Suprapubic skin (tissue), 4 donors: ENCODE results near the gene RNF130. TPM values are rescaled to one million over a fixed set of nuclear protein-coding genes. Genes with fewer than 3 reads are reported as not detected.

Source experiments
- DNase-seq, 2 donors: peaks; one replicate each; pipeline ENCODE4 v3.0.0-alpha.2; 2019; ENCODE audit warnings: low spot score in 2 of 2
- H3K27ac ChIP-seq: fragments of 200-600 bp; sonication (generic); one replicate; pipeline ENCODE4 v1.5.1; 2019
- H3K27me3 ChIP-seq: fragments of 200-600 bp; sonication (generic); one replicate; pipeline ENCODE4 v1.5.1; 2019
- H3K36me3 ChIP-seq: fragments of 200-600 bp; sonication (generic); one replicate; pipeline ENCODE4 v1.5.1; 2019
- H3K4me1 ChIP-seq: fragments of 200-600 bp; sonication (generic); one replicate; pipeline ENCODE4 v1.5.1; 2019
- H3K4me3 ChIP-seq: fragments of 200-600 bp; sonication (generic); one replicate; pipeline ENCODE4 v1.5.1; 2019; ENCODE audit warnings: mild to moderate bottlenecking
- H3K9me3 ChIP-seq: fragments of 200-600 bp; sonication (generic); one replicate; pipeline ENCODE4 v1.5.1; 2019
- EP300 ChIP-seq: sonication (generic); formaldehyde crosslinking; IDR thresholded peaks from one replicate; pipeline ENCODE4 v1.6.1; 2017; ENCODE audit warnings: antibody characterized with exemption
- POLR2A ChIP-seq, 2 donors: fragments of 450-650 bp; IDR thresholded peaks; one replicate each; pipeline ENCODE4 v1.6.1; 2017; ENCODE audit warnings: antibody characterized with exemption in 2 of 2, mild to moderate bottlenecking in 2 of 2, moderate library complexity in 2 of 2
- POLR2AphosphoS5 ChIP-seq, 3 donors: sonication (generic); formaldehyde crosslinking; IDR thresholded peaks; one replicate each; pipeline ENCODE4 v1.6.1; 2017; ENCODE audit warnings: antibody characterized with exemption in 3 of 3
- WGBS: methylation state at CpG from one replicate; pipeline ENCODE4 v1.1.5; 2018; 5-methylcytosine and 5-hydroxymethylcytosine counted together
- total RNA-seq, 4 donors: library from RNA; depleted of rRNA; stranded (reverse); fragments of >200 nt; gene quantifications; one replicate each; pipeline ENCODE4 v1.1.0, GENCODE V29; 2016
- TF ChIP-seq, protein P1 (sequence below), 2 donors: fragments of 200-600 bp in 1 of 2; fragments of 450-650 bp in 1 of 2; sonication (generic) in 1 of 2; IDR thresholded peaks; one replicate each; pipeline ENCODE4 v1.5.1; 2016 to 2019; ENCODE audit warnings: antibody characterized with exemption in 2 of 2, mild to moderate bottlenecking in 1 of 2, moderate library complexity in 1 of 2

The RNF130 gene
- total RNA-seq, 4 donors from 2014 or later = 24.8 to 37.2 (median 29.8) TPM

DNA sequence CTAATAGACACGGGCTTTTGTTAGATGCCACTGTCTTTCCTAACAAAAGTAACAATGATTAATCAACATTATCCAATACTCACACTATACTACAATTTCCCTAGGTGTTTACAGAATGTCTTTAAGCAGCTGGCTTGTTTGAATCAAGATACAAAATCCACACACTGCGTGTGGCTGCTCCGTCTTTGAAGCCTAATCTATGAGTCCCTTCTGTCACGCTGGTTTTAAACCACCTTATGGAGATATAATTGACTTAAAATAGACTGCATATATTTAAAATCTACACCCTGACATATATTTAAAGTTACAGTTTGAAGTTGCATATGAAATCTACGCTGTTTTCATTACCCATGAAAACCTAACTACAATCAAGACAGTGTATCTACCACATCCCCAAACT, 89.9 kb downstream of the RNF130 start:
- 79% methylated on average over 5 of the region's 5 CpGs for WGBS
- Histone ChIP-seq H3K27ac (no peak overlapping the region), H3K4me1 (no peaks in the 10 kb centered on the region), H3K9me3 (no peaks in the 10 kb centered on the region), H3K36me3 (peaks cover 19% of the 10 kb centered on the region), H3K27me3 (no peaks in the 10 kb centered on the region), H3K4me3 (no peak overlapping the region)
- DNase-seq = no peak
- TF ChIP-seq, protein P1, sequence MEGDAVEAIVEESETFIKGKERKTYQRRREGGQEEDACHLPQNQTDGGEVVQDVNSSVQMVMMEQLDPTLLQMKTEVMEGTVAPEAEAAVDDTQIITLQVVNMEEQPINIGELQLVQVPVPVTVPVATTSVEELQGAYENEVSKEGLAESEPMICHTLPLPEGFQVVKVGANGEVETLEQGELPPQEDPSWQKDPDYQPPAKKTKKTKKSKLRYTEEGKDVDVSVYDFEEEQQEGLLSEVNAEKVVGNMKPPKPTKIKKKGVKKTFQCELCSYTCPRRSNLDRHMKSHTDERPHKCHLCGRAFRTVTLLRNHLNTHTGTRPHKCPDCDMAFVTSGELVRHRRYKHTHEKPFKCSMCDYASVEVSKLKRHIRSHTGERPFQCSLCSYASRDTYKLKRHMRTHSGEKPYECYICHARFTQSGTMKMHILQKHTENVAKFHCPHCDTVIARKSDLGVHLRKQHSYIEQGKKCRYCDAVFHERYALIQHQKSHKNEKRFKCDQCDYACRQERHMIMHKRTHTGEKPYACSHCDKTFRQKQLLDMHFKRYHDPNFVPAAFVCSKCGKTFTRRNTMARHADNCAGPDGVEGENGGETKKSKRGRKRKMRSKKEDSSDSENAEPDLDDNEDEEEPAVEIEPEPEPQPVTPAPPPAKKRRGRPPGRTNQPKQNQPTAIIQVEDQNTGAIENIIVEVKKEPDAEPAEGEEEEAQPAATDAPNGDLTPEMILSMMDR (IDR thresholded peaks at IDR 0.05) = no peak
- TF ChIP-seq POLR2A (IDR thresholded peaks at IDR 0.05) = no peak
- TF ChIP-seq EP300 = no peak
- TF ChIP-seq POLR2AphosphoS5 (IDR thresholded peaks at IDR 0.05) = no peak

DNA sequence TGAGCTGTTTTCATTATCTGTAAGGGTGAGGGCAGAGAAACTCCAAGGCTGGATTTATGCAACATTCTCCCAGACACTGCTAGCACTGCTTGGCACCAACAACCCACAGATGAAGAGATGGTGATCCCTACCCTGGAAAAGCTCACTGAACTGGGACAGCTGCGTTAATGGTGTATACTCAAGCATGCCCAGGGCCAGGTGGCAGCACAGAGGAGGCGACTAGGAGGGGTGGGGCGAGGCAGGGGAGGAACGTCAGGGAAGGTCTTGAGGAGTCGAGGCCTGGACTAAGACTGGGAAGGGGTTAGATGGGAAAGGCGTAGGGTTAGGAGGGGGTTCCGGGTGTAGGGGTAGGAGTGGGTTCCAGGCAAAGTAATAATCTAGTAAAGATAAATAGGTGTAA, 90.8 kb downstream of the RNF130 start:
- peaks cover 25% of the 10 kb centered on the region for H3K36me3 ChIP-seq
- H3K27me3 ChIP-seq = no peaks in the 10 kb centered on the region
- no peaks in the 10 kb centered on the region for H3K4me1 ChIP-seq
- no peak overlapping the region for H3K27ac ChIP-seq
- no peak for DNase-seq
- WGBS = 92% methylated on average over 7 of the region's 7 CpGs
- H3K4me3 ChIP-seq = no peak overlapping the region
- no peak for TF ChIP-seq POLR2AphosphoS5 (IDR thresholded peaks at IDR 0.05)
- TF ChIP-seq EP300 = no peak
- H3K9me3 ChIP-seq = no peaks in the 10 kb centered on the region

DNA sequence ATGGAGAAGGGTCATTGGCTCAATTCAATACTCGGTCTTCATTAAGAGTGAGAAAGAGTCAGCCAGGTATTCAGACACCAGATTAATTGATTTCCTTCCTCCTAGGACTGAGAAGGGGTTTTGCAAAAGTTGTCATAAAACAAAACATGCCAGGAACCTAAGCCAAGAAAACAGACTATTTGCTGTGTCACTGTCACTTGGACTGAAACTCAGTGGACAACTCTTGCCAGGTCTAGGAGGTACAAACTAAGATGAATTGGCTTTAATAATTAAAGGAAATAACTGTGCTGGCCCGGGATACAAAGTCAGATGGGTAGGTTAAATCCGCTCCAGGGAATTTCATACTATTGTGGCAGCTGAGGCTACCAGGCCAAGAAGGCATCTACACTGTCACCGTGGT, 92.8 kb downstream of the RNF130 start:
- Histone ChIP-seq H3K4me1 (no peaks in the 10 kb centered on the region), H3K27ac (no peak overlapping the region), H3K27me3 (no peaks in the 10 kb centered on the region), H3K36me3 (peaks cover 44% of the 10 kb centered on the region), H3K4me3 (no peak overlapping the region), H3K9me3 (no peaks in the 10 kb centered on the region)
- TF ChIP-seq POLR2AphosphoS5 (IDR thresholded peaks at IDR 0.05) (no peak), POLR2A (IDR thresholded peaks at IDR 0.05) (no peak), EP300 (no peak)
- TF ChIP-seq, protein P1 (IDR thresholded peaks at IDR 0.05) = no peak
- no peak for DNase-seq
- WGBS = 78% methylated on average over 4 of the region's 4 CpGs

DNA sequence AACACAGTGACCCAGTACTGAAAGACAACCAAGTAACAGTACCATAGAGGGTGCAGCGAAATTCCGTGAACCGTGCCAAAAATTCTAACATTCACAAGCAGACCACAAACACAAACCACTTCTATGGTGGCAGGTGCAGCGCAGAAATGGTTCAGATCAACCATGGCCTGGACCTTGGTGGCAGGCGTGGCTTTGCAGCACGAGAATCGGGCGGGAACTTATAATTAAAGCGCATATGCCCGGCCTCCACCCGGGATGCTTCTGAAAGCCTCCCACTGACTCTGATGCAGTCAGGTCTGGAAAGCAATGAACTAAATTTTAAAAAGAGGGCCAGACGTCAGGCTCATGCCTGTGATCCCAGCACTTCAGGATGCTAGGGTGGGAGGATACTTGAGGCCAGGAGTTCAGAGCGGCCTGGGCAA, 95.8 kb downstream of the RNF130 start:
- Histone ChIP-seq H3K4me1 (no peaks in the 10 kb centered on the region), H3K27ac (no peak overlapping the region), H3K4me3 (no peak overlapping the region), H3K9me3 (no peaks in the 10 kb centered on the region), H3K36me3 (peaks cover 44% of the 10 kb centered on the region), H3K27me3 (no peaks in the 10 kb centered on the region)
- DNase-seq = no peak
- WGBS = 86% methylated on average over 13 of the region's 13 CpGs
- TF ChIP-seq POLR2A (IDR thresholded peaks at IDR 0.05) (no peak), POLR2AphosphoS5 (IDR thresholded peaks at IDR 0.05) (no peak), EP300 (no peak)
- TF ChIP-seq, protein P1 (IDR thresholded peaks at IDR 0.05) = no peak

DNA sequence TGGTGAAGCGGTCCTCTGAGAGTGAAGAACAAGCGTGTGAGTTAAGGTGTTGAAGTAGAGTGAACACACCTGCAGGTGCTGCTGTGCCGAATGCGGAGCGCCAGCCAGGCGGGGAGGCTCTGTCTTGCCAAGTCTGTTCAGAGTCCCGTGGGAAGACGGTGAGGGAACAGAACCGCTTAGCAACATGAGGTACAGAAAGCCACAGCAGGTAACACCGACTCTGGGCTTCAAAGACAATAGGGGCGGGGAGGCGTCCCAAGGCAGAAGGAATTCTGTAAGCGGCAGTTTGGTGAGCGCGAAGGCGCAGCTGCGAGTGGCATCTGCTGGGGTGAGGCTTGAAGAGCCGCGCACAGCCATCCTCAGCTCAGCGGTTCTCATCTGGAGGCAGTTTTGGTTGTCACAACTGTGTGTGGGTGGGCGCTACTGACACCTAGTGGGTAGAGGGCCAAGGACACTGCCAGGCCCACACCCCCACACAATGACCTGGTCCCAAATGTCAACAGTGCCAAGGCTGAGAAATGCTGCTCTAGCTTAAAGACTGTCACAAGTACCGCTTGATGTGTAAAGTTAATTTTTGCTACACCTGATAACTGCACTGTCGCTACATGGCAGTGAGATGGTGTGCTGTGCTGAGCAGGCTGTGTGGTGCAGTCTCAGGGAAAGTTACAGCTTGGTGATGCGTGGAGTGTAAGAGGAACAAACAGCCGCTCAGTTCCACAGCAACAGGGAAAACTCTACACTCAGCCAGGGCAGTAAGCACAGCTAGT, 96.4 kb downstream of the RNF130 start:
- WGBS = 86% methylated on average over 25 of the region's 25 CpGs
- no peak overlapping the region for H3K27ac ChIP-seq

More for the DNA sequence above, 96.4 kb downstream of the RNF130 start:
- H3K9me3 ChIP-seq = no peaks in the 10 kb centered on the region
- TF ChIP-seq, protein P1 (IDR thresholded peaks at IDR 0.05) = no peak
- TF ChIP-seq POLR2A (IDR thresholded peaks at IDR 0.05) (no peak), EP300 (no peak), POLR2AphosphoS5 (IDR thresholded peaks at IDR 0.05) (no peak)
- no peak for DNase-seq
- H3K27me3 ChIP-seq = no peaks in the 10 kb centered on the region
- H3K36me3 ChIP-seq = peaks cover 44% of the 10 kb centered on the region
- H3K4me1 ChIP-seq = no peaks in the 10 kb centered on the region
- no peak overlapping the region for H3K4me3 ChIP-seq
